D721Med (cell line): ENCODE results near the gene PDIA2.

Source experiments
- DNase-seq: peaks from one replicate; pipeline ENCODE4 v3.0.0; 2011; ENCODE audit warnings: low spot score; ENCODE audit not compliant: insufficient read length
- FAIRE-seq: peaks from 2 replicates; lab custom pipeline; 2011; peaks lifted over from hg19 to GRCh38; lab: Jason Lieb, UNC
- TF ChIP-seq, protein P1 (sequence below): IDR thresholded peaks from 2 replicates; pipeline ENCODE4 v1.5.1; 2012; ENCODE audit warnings: mild to moderate bottlenecking, control low read depth; ENCODE audit not compliant: insufficient read depth; ENCODE audit errors: missing control alignments

PDIA2 gene

DNA sequence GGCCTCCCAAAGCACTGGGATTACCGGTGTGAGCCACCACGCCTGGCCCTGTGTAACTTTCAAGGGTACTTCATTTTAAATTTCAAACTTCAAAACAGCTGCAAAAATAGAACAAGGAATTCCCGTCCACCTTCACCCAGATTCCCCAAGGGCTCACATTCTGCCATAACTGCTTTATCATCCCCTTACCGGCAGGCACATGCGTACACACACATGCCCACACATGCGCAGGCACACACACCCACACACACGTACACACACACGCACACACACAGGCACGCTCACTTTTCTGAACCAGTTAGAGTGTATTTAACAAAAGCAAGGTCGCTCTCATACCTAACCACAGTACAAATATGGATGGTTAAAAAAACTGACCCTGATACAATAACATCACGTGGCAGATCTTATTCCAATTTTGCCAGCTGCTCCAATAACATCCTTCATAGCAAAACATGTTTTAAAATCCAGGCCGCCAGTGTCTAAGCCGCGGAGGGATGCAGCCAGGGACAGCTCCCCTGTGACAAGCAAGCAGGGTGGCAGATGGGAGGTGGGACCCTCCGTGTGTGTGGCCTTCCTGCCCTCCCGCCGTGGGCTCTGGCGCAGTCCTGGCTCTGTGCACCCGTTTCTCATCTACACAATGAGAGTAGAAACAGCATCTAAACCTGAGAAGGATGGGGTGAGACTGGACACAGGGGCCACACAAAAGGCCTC lies 23.1 kb downstream of the PDIA2 start:
- TF ChIP-seq, protein P1, sequence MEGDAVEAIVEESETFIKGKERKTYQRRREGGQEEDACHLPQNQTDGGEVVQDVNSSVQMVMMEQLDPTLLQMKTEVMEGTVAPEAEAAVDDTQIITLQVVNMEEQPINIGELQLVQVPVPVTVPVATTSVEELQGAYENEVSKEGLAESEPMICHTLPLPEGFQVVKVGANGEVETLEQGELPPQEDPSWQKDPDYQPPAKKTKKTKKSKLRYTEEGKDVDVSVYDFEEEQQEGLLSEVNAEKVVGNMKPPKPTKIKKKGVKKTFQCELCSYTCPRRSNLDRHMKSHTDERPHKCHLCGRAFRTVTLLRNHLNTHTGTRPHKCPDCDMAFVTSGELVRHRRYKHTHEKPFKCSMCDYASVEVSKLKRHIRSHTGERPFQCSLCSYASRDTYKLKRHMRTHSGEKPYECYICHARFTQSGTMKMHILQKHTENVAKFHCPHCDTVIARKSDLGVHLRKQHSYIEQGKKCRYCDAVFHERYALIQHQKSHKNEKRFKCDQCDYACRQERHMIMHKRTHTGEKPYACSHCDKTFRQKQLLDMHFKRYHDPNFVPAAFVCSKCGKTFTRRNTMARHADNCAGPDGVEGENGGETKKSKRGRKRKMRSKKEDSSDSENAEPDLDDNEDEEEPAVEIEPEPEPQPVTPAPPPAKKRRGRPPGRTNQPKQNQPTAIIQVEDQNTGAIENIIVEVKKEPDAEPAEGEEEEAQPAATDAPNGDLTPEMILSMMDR = no peak
- FAIRE-seq (no peak), DNase-seq (no peak)

DNA sequence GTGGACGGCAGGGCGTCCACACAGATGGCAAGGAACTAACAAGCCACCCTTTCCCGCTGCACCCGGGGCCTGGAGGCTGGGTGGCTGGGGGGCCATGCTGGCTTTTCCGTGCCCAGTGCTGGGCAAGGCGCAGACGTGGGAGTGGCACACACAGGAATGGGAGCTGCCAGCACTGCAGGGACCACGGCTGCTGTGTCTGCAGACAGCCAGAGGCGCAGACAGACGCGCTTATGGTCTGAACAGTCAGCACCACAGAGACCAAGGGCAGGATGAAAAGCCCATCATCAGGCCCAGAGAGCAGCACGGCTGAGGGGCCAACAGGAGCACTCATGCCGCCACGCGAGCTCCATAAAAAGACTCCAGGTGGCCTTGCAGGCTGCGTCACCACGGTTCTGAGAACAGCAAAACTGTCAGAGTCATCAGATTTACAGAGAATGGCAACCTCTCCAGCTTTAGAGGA lies 24.0 kb downstream of the PDIA2 start:
- DNase-seq (no peak), FAIRE-seq (no peak)
- TF ChIP-seq, protein P1 = no peak

DNA sequence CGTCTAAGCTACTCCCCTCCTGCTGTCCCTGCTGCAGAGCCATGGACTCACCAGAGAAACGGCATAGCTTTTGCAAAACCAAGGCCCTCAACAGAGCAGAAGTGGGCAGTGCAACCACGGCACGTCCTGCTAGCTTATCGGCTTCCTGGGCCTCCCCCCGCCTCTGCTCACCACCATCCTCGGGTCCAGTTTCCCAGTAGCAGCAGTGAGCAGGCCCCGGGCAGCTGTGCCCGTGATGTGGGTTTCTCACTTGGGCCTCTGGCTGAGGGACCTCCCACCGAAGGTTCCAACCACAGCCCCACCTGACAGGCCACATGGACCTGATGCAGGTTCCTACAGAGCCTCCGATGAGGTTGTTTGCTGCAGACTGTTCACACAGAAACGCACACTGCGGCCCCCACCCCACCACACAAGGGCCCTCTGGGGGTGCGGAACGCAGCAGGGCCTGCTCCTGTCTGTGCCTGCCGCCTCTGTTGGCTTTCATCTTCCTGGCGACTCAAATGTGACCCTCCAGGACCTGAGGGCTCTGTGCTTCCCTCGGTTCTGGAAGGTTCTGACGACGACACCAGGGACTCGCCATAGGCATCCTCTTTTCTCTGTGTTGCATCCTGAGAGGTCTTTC lies 24.8 kb downstream of the PDIA2 start:
- no peak for DNase-seq
- TF ChIP-seq, protein P1 = no peak
- FAIRE-seq = no peak

DNA sequence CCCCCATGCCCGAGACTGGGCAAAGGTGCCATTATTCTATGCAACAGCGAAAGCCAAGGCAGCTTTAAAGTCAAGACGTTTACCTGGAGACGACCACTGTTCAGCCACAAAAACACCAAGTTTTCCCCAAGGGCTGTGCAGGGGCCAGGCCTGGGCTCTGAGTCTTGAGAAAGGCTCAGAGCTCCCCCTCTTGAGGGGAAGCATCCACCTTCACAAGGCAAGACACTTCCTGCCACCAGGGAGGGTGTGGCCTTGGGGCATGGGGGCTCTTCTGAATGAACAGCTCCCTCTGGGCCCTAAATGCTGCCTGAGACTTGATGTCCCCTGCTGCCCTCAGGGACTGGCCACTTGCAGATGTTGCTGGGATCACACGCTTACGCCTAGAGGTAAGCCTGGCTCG lies 26.5 kb downstream of the PDIA2 start:
- FAIRE-seq = no peak
- TF ChIP-seq, protein P1 = no peak

DNA sequence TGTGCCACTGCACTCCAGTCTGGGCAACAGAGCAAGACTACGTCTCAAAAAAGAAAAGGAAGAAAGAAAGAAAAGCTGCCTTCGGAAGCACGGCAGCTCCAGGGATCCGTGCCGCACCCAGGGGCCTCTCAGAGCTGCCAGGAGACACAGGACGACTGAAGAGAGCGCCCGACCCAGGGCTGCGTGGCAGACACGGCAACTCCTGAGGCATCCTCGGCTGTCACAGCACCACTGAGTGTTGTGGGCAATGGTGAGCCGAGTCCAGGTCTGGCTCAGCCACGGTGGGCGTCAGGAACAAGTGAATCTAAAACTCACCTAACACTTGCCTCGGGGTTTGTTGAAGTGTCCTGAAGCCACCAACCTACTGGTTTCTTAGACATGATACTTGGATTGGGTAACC lies 28.8 kb downstream of the PDIA2 start:
- TF ChIP-seq, protein P1 = no peak
- no peak for DNase-seq
- FAIRE-seq = no peak

More for the DNA sequence above, 26.5 kb downstream of the PDIA2 start:
- DNase-seq = no peak

DNA sequence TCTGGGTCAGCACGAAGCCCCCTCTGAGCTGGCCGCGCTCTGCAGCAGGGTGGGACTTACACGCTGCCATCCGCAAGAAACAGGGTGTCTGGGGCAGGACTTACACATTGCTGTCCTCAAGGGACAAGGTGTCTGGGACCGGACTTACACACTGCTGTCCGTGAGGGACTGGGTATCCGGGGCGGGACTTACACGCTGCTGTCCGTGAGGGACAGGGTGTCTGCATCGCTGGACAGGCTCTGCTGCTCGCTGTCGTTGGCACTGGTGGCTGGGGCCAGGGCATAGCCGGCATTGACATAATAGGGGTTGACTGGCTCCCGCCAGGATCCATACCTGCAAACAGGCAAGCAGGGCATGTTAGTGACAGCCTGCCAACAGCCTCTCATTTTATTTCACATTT lies 31.4 kb downstream of the PDIA2 start:
- TF ChIP-seq, protein P1 = no peak
- FAIRE-seq (no peak), DNase-seq (no peak)

DNA sequence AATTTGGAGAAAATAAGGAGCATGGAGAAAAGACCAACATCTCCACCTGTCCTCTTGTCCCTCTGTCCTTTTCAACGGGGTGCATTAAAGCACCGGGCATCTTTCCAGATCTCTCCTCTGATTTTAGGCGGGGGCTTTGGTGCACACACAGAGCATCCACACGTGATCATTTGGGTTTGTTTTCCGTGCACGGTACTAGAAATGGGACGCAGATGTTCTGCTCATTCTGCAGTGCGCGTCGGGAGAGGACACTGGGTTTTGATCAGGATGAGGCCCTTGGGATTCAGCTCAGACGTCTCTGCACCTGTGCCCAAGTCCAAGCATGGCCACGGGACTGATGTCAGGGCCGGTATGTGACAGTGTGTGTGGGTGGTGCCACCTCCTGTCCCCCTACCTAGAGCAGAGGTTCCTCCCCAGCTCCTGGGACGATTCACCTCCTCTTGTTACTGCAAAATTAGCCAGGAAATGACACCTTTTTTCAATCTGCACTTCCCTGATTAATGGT lies 31.9 kb downstream of the PDIA2 start:
- DNase-seq (no peak), FAIRE-seq (no peak)
- TF ChIP-seq, protein P1 = no peak
